CD4-positive, alpha-beta T cell treated with Interleukin-4 for 1 hour (primary cell): Measurements from ENCODE around the gene EXT2.

Experiments used
- DNase-seq, 2 donors: peaks; one replicate each; pipeline ENCODE4 v3.0.0-alpha.2; 2020 to 2022

The EXT2 gene

GRCh38 chr11:44095506-44096359, at the start of gene EXT2:
Gene EXT2 (plus strand): TSS chr11:44095678. CDS start chr11:44107713, 12,035 bp downstream.
- peak; percentile 86 to 88 for DNase-seq

GRCh38 chr11:44046182-44046581, 49.3 kb upstream of the EXT2 start:
- no peak for DNase-seq

- DNase-seq: no peak
Measured at GRCh38 chr11:44047298-44047697, 48.2 kb upstream of the EXT2 start.

GRCh38 chr11:44047931-44048431, 47.5 kb upstream of the EXT2 start, which contains the start of gene ACCSL:
Gene ACCSL (plus strand): TSS chr11:44047981. CDS start chr11:44048037, 56 bp downstream.
- DNase-seq: no peak

- no peak for DNase-seq
Measured at GRCh38 chr11:44049832-44050231, 45.6 kb upstream of the EXT2 start.

GRCh38 chr11:44051171-44051570, 44.3 kb upstream of the EXT2 start:
- no peak for DNase-seq

- DNase-seq: no peak
Measured at GRCh38 chr11:44057340-44057739, 38.1 kb upstream of the EXT2 start.

GRCh38 chr11:44058275-44058674, 37.2 kb upstream of the EXT2 start:
- no peak for DNase-seq

GRCh38 chr11:44065161-44065661, 30.3 kb upstream of the EXT2 start:
- DNase-seq: no peak

GRCh38 chr11:44065841-44066731, 29.4 kb upstream of the EXT2 start, which contains the start of gene ACCS:
Gene ACCS (plus strand): TSS chr11:44066270. CDS start chr11:44067628, 1,358 bp downstream.
- peak; percentile 89 to 90 for DNase-seq

- DNase-seq: no peak
Measured at GRCh38 chr11:44066732-44067141, 28.7 kb upstream of the EXT2 start.

- DNase-seq: no peak
Measured at GRCh38 chr11:44067266-44067665, 28.2 kb upstream of the EXT2 start.

GRCh38 chr11:44068180-44068579, 27.3 kb upstream of the EXT2 start:
- no peak for DNase-seq

GRCh38 chr11:44071157-44071556, 24.3 kb upstream of the EXT2 start:
- DNase-seq: no peak

GRCh38 chr11:44072757-44073658, 22.5 kb upstream of the EXT2 start:
- DNase-seq: no peak

- DNase-seq: no peak
Measured at GRCh38 chr11:44078794-44079193, 16.7 kb upstream of the EXT2 start.

- no peak for DNase-seq
Measured at GRCh38 chr11:44079376-44079775, 16.1 kb upstream of the EXT2 start.

GRCh38 chr11:44080951-44081350, 14.5 kb upstream of the EXT2 start:
- DNase-seq: no peak

- no peak for DNase-seq
Measured at GRCh38 chr11:44082645-44083044, 12.8 kb upstream of the EXT2 start.

- no peak for DNase-seq
Measured at GRCh38 chr11:44083433-44083832, 12.0 kb upstream of the EXT2 start.

GRCh38 chr11:44083906-44084305, 11.6 kb upstream of the EXT2 start:
- no peak for DNase-seq

- DNase-seq: no peak
Measured at GRCh38 chr11:44085330-44085729, 10.1 kb upstream of the EXT2 start.
